RPMI7951 (cell line): ENCODE measurements around the gene SHTN1. TPM values are rescaled to one million over a fixed set of nuclear protein-coding genes. Genes with fewer than 3 reads are reported as not detected.

Experiments
- DNase-seq: peaks from one replicate; pipeline ENCODE4 v3.0.0-alpha.2; 2012; ENCODE audit warnings: low read depth
- total RNA-seq: library from RNA; depleted of rRNA; stranded (reverse); fragments of >200 nt; shearing (Covaris generic); gene quantifications from 2 replicates; pipeline ENCODE4 v1.2.3, GENCODE V29; 2014; rRNA removed

The SHTN1 gene
- total RNA-seq, 1 experiment from 2014 or later = 3.6 TPM

DNA sequence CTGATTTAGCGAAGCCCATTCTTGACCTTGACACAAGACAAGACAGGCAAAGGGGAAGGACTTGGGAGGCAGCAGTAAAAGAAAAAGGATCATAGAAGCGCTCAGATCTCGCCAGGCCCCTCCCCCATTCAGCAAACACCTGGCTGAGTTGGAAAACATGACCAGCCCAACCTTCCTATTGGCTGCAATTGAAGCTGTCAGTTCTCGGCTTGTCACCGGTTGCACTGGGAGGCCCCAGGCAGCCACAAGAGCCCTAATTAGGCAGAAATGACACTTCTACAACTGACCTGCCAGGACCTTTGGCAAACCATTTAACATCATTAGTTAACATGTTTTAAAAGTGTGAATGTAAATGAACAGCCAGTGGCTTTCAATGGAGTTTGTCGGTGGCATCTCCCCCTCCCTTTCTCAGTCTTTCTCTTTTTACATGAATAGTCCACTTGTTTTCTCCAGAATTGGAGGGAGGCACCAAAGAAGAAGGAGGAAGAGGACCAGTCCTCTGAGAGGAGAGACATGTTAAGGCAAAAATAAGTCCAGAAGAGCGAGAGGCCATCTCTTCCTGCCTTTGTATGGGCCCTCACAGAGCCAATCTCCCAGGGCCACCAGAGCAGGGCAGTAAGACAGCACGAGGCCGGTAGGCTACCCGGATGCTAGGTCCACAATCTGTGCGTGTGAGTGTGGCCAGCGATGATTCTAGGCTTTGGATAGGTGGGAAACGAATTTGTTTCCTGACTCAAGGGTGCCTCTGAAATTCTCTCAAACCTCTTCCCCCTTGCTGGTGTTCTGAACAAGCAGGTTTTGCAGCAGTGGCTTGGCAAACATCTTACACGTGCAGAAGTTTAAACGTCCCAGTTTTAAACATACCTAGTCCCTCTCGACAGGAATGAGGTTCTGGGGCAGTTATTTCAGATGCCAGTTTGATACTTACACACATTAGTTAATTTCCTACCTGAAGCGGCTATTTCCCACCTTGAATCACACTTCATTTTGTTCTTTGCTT lies 170.7 kb downstream of the SHTN1 start:
- DNase-seq = no peak

DNA sequence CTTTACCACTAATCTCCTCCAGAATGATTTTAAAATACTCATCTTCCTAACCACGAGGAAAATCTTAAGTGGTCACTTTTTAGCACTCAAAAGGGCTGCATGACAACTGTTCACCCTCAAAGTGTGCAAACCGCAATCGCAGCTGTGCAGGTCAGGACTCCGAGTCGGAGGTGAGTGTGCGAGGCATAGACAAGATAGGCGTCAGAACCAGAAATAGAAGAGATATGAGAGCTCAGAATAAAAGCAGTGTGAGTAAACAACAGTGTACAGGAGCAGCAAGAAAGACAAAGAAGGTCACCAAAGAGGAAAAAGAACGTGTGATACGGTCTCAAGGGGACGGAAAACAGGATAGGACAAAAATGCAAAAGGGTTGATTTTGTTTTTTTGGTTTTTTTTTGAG lies 173.2 kb downstream of the SHTN1 start:
- no peak for DNase-seq

Other genes with a start within 250 kb of the SHTN1 start
- not detected in 2 replicates for gene ENO4, start 155.7 kb downstream of the SHTN1 start, total RNA-seq
- not detected in 2 replicates for gene VAX1, start 133.1 kb upstream of the SHTN1 start, total RNA-seq
- gene KCNK18, start 192.3 kb upstream of the SHTN1 start, total RNA-seq = not detected in 2 replicates
- gene SLC18A2, start 235.9 kb upstream of the SHTN1 start, total RNA-seq = not detected in 2 replicates